Spinal cord (tissue), 10 donors: ENCODE measurements around the gene HOXB6. TPM values are rescaled to one million over a fixed set of nuclear protein-coding genes. Genes with fewer than 3 reads are reported as not detected.

Experiments used
- DNase-seq, 6 donors: peaks; one replicate each; pipeline versions ENCODE4 v3.0.0 to v3.0.0-alpha.2; 2013 to 2015; ENCODE audit warnings: low spot score in 6 of 6, low read depth in 4 of 6
- H3K27ac ChIP-seq: one replicate; pipeline ENCODE4 v1.5.1; 2013; ENCODE audit warnings: low read depth, low read length, control low read depth
- H3K27me3 ChIP-seq: one replicate; pipeline ENCODE4 v1.6.1; 2013; ENCODE audit warnings: low read length; ENCODE audit not compliant: control insufficient read depth, insufficient read depth
- H3K36me3 ChIP-seq: one replicate; pipeline ENCODE4 v1.6.1; 2013; ENCODE audit warnings: low read length; ENCODE audit not compliant: control insufficient read depth, insufficient read depth
- H3K4me1 ChIP-seq: one replicate; pipeline ENCODE4 v1.6.1; 2013; ENCODE audit warnings: low read length; ENCODE audit not compliant: control insufficient read depth, insufficient read depth
- H3K4me3 ChIP-seq: one replicate; pipeline ENCODE4 v1.5.1; 2013; ENCODE audit warnings: low read depth, low read length, control low read depth
- H3K9me3 ChIP-seq: one replicate; pipeline ENCODE4 v1.6.1; 2013; ENCODE audit warnings: low read length; ENCODE audit not compliant: control insufficient read depth, insufficient read depth
- WGBS: methylation state at CpG from one replicate; pipeline ENCODE4 v1.1.5; 2013; ENCODE audit warnings: missing lambda C conversion rate; ENCODE audit not compliant: insufficient coverage; 5-methylcytosine and 5-hydroxymethylcytosine counted together
- long read RNA-seq, 4 donors: transcript quantifications; one replicate each; lab custom pipeline, GENCODE V29; 2026
- polyA plus RNA-seq, 2 donors: library from polyadenylated mRNA; unstranded; fragments of 120-200 nt; gene quantifications; one replicate each; pipeline ENCODE4 v1.2.1, GENCODE V29; 2013; ENCODE audit not compliant: insufficient read length in 2 of 2
- total RNA-seq, 2 donors: library from RNA; depleted of rRNA in 1 of 2; stranded (reverse); fragments of 120-200 nt in 1 of 2; fragments of >200 nt in 1 of 2; gene quantifications; one replicate each; pipeline versions ENCODE4 v1.2.3 to v1.2.4, GENCODE V29; 2013 to 2014
- donor health status: healthy.

HOXB6 gene
- total RNA-seq (10 to 100 TPM; 20.2 to 41.3 TPM), polyA plus RNA-seq (100 to 1,000 TPM; 132 to 142 TPM)
- long read RNA-seq, donor 1, partial matches to known transcripts: 59 of 61 reads
- long read RNA-seq, donor 1, other reads (novel, unspliced or antisense): 0 of 61 reads
- long read RNA-seq, donor 2, partial matches to known transcripts: 25 of 25 reads
- long read RNA-seq, donor 2, other reads (novel, unspliced or antisense): 0 of 25 reads
- long read RNA-seq, donor 3, partial matches to known transcripts: 21 of 22 reads
- long read RNA-seq, donor 3, other reads (novel, unspliced or antisense): 0 of 22 reads
- long read RNA-seq, donor 4, partial matches to known transcripts: 19 of 19 reads
- long read RNA-seq, donor 4, other reads (novel, unspliced or antisense): 0 of 19 reads

DNA sequence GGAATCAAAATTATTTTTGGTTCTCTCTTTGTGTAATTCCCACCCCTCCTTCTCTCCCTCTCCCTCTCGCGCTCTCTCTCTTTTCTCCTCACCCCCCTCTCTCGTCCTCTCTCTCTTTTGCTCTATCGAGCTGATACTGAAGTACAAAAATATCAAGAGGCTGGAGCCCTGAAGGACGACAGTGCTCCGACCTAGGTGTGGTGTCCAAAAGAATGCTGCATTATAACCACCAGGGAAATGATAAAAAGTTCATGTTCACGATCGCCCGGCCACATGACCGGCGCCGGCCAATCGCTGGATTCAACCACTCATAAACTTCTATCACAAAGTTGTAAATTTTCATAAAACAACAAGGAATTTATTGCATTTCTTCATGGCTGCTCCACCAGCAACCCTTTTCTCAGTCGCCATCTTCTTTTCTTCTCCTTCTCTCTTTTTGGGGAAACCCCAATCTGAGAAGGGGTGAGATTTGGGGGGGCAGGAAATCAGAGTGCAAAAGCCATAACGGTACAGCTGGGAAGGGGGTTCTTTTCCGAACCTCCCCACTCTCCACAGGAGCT lies at the start of gene HOXB6:
Gene HOXB6 (minus strand): TSS at position 217 of the 560 bp plus-strand sequence. CDS start 6,836 bp downstream, outside the sequence.
- H3K9me3 ChIP-seq: no peaks in the 10 kb centered on the region
- DNase-seq: peak in 2 of 6 donors; percentile 83 to 85
- H3K27ac ChIP-seq: peak within 1 kb of the TSS; percentile 99
- H3K4me1 ChIP-seq: peaks cover 57% of the 10 kb centered on the region
- peak within 1 kb of the TSS; percentile 94 for H3K4me3 ChIP-seq
- WGBS: 7% methylated on average over 9 of the region's 16 CpGs
- peaks cover 7% of the 10 kb centered on the region for H3K36me3 ChIP-seq
- H3K27me3 ChIP-seq: no peaks in the 10 kb centered on the region

DNA sequence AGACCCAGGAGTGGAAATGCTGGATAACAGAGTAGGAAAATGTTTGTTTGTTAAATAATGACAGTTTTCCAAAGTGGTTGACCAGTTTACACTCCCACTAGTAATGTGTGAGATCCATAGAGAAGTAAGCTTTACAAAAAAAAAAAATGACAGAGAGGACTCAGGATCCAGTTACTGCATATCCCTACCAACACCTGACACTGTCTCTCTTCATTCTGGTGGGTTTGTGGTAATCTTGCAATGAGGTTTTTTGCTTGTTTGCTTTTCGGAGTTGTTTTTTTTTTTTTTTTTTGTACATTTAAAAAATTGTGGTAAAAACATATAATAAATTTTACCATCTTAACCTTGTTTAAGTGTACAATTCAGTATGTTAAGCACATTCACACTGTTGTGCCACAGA lies 45.0 kb upstream of the HOXB6 start:
- no peak for DNase-seq
- H3K27me3 ChIP-seq: peaks cover 32% of the 10 kb centered on the region
- no CpG with 5 or more reads among the region's 1 CpG for WGBS

DNA sequence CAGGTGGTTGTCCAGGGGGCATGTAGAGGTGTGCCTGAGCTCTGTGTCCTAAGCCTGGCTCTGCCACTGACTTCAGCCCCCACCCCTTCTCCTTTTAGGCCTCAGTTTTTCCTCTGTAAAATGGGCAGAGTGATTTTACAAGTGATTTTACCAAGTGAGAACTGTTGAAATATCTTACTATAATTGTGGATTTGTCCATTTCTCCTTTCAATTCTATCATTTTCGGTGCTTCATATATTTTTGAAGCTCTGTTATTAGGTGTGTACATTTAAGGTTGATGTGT lies 43.1 kb upstream of the HOXB6 start:
- Histone ChIP-seq H3K9me3 (no peaks in the 10 kb centered on the region), H3K27ac (no peak overlapping the region), H3K36me3 (no peaks in the 10 kb centered on the region), H3K4me1 (peaks cover 19% of the 10 kb centered on the region), H3K27me3 (peaks cover 50% of the 10 kb centered on the region), H3K4me3 (peak overlapping the region; percentile 40)
- no peak for DNase-seq
- WGBS: no CpG with 5 or more reads among the region's 1 CpG

More for the DNA sequence above, 45.0 kb upstream of the HOXB6 start:
- Histone ChIP-seq H3K4me3 (no peak overlapping the region), H3K9me3 (no peaks in the 10 kb centered on the region), H3K27ac (no peak overlapping the region), H3K36me3 (no peaks in the 10 kb centered on the region), H3K4me1 (peaks cover 18% of the 10 kb centered on the region)

DNA sequence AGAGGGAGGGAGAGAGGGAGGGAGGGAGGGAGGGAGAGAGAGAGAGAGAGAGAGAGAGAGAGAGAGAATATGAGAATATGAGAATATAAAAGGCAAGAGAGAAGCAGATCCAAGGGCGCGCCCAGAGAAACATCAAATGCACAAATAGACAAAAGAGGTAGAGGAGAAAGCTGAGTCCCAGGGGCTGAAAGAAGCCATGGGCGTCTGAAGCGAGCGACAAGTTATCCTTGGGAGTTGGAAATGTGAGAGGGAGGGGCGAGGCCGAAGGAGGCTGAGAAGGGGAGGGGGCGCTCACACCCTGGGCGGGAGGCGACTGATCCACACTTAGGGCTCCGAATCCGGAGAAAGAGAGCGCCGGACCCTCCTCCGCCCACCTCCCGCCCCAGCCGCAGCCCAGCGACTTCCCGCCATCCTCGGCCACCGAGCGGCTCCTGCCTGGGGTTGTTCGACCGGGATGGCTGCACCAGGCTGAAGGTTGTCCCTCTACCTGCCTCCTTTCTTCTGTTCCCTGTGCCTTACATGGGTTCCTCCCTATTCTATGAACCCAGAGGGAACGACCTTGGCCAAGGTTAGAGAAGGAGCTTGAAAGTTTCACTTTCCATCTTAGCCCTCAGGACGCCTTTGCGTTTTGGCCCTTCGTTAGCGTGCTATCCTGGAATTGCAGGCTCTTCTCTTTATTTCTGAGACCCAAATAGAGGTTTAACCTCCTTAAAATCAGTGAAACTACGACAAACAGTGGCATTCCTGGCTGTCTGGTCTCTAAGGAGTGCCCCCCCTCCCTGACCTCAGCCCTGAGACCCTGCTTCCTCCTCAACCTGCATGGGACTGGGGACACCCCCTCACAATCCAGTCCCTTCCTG lies 42.5 kb upstream of the HOXB6 start:
- Histone ChIP-seq H3K4me1 (peaks cover 24% of the 10 kb centered on the region), H3K36me3 (no peaks in the 10 kb centered on the region), H3K27me3 (peaks cover 56% of the 10 kb centered on the region), H3K4me3 (peak overlapping the region; percentile 40), H3K27ac (no peak overlapping the region), H3K9me3 (no peaks in the 10 kb centered on the region)
- peak in 1 of 6 donors; percentile 13 for DNase-seq
- under 1% methylated on average over 28 of the region's 30 CpGs for WGBS

DNA sequence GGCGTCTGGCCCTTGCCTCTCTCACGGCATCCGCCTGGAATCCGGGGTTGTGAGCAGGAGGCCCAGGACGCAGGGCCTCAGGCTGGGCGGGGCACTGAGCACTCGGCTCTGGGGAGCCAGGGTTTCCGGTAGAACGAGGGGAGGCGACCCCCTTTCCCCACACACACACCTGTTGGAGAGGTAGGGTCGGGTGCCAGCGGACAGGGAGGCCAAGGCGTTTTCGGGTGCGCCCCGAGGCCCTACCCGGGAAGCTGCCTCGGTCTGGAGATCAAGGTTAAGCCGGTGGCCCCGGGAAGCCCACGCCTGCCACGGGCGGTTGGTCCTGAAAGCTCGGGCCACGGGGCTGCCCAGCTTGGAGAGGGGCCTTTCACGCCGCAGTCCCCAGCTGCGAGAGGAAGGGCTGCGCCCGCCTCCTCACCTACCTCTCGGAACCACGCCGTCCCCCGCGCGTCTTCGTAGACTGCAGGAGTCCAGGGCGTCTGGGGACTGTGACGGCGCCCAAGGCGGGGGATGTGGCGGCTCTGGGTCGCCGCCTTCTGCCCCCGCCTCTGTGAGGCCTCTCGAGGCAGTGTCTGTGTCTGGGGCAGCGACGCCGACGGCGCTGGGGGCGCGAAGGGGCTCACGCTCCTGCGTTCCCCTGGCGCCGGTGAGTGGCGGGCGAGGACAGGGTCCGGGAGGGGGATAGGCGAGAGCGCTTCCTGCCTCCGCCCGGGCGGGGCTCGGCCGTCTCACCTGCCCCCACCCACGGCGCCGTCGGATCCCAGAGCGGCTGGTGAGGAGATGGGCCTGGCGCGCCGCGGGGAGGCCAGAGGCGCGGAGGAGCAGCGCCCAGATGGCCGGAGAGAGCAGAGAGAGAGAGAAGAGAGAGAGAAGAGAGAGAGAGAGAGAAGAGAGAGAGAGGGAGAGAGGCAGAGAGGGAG lies 41.7 kb upstream of the HOXB6 start:
- peaks cover 33% of the 10 kb centered on the region for H3K4me1 ChIP-seq
- no peak for DNase-seq
- WGBS: 1% methylated on average over 68 of the region's 80 CpGs

DNA sequence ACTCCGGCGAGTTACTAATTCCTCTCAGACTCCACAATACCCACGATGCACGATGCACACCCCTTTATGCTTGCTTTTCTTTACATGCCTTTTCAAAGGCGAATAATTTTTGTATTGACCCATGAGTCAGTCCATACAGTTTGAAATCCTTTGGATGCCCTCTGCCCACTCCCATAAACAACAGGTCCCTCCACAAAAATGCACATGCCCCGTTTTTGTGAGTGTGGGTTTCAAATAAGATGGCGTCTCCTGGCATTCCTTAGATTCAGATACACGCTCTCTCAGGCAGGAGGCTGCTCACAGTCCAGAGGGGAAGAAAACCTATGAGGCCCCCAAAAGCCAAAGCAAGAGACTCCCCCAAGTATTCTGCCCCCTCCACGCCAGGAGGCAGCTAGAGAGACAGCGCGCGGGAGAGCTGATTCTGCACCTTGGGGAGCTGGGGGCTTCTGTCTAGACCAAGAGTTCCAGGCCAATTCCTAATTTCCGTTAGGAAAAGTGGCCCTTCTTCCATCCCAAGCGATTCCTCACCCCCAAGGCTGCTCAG lies 40.9 kb upstream of the HOXB6 start:
- 40% methylated on average over 11 of the region's 14 CpGs for WGBS

More for the DNA sequence above, 41.7 kb upstream of the HOXB6 start:
- Histone ChIP-seq H3K9me3 (no peaks in the 10 kb centered on the region), H3K27me3 (peaks cover 65% of the 10 kb centered on the region), H3K27ac (peak overlapping the region; percentile 72), H3K4me3 (peak overlapping the region; percentile 53), H3K36me3 (no peaks in the 10 kb centered on the region)

DNA sequence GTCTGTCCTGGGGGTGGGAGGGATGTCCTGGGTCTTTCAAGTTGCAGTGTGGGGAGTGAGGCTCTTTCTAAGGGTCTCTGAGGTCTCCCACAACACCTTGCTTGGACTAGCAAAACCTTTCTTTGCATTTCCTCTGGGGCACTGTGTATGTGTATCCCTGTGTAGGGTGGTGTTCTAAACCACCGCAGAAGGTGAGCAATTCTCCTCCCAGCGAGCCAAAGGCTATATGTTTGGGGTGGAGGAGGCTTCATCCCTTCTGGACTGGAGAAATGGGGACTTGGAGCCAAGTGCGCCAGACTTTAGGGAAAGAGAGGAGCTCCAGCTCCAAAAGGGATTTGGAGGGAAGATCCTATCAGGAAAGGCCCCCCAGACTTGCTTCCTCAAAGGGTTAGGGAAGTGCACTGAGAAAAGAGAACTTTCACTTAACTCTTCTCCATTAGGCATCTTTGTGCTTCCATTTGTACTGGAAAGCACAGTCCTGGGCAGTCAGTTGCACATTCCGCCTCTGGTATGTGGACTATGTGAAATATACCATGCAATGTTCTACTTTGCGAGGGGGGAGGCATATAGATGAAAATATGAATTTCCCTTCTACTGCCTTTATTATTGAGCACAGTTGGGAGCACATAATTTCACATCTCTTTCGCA lies 40.2 kb upstream of the HOXB6 start:
- Histone ChIP-seq H3K9me3 (no peaks in the 10 kb centered on the region), H3K4me1 (peaks cover 36% of the 10 kb centered on the region), H3K4me3 (peak overlapping the region; percentile 53), H3K36me3 (no peaks in the 10 kb centered on the region), H3K27me3 (peaks cover 76% of the 10 kb centered on the region), H3K27ac (peak overlapping the region; percentile 72)
- no peak for DNase-seq
- 38% methylated on average over 4 of the region's 6 CpGs for WGBS

More for the DNA sequence above, 40.9 kb upstream of the HOXB6 start:
- Histone ChIP-seq H3K27me3 (peaks cover 71% of the 10 kb centered on the region), H3K27ac (peak overlapping the region; percentile 72), H3K36me3 (no peaks in the 10 kb centered on the region), H3K4me3 (peak overlapping the region; percentile 53), H3K9me3 (no peaks in the 10 kb centered on the region), H3K4me1 (peaks cover 36% of the 10 kb centered on the region)
- peak in 1 of 6 donors; percentile 12 for DNase-seq

DNA sequence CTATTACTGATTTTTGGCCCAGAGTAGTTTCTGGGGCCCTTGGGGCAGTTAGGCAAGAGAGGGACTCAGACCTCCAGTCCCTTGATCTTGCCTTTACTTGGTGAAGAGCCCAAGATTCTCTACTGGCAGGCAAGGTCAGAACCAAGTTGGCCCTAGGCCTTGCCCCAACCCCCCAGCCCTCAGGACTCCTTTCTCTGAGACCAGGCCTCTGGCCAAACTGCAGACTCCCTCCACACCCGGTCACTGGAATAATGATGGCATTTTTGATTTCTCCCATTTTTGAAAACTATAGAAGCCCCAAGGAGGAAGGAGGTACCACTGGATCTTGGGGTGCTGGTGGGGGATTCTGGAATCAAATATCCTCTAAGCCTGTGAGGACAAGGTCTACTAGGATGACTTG lies 39.4 kb upstream of the HOXB6 start:
- Histone ChIP-seq H3K27ac (no peak overlapping the region), H3K9me3 (no peaks in the 10 kb centered on the region), H3K4me3 (no peak overlapping the region), H3K4me1 (peaks cover 39% of the 10 kb centered on the region), H3K27me3 (peaks cover 76% of the 10 kb centered on the region), H3K36me3 (no peaks in the 10 kb centered on the region)
- no peak for DNase-seq
- no CpG with 5 or more reads among the region's 1 CpG for WGBS
